Activated T-cell treated with anti-CD3 and anti-CD28 coated beads, Interleukin-2, amount 50 U/mL, for 72 hours (primary cell): ENCODE results near the gene ADK. TPM values are rescaled to one million over a fixed set of nuclear protein-coding genes. Genes with fewer than 3 reads are reported as not detected.
"Not testable (repeated sequence)": the region's sequence is repeated elsewhere in the genome, so short reads cannot be mapped to it uniquely, and the experiment has no call there.

Source experiments
- ATAC-seq, 2 donors: fragments of 150-1000 bp; cut with Tn5 transposase; replicated peaks in 1 of 2; 2 replicates each; pipeline ENCODE4 v1.10.0; 2021; ENCODE audit warnings: moderate library complexity in 2 of 2, mild to moderate bottlenecking in 1 of 2
- DNase-seq, 2 donors: peaks; one replicate each; pipeline ENCODE4 v3.0.0; 2021 to 2022; ENCODE audit warnings: mixed read lengths in 1 of 2
- H3K27ac Mint-ChIP-seq: one replicate; pipeline ENCODE4 v1.8.0; 2022; ENCODE audit warnings: mild to moderate bottlenecking, moderate library complexity, mixed read lengths
- H3K27me3 Mint-ChIP-seq: one replicate; pipeline ENCODE4 v1.8.0; 2022; ENCODE audit warnings: low read depth, mixed read lengths
- H3K36me3 Mint-ChIP-seq, 2 donors: one replicate each; pipeline ENCODE4 v1.8.0; 2022; ENCODE audit warnings: mixed read lengths in 2 of 2, mild to moderate bottlenecking in 1 of 2; ENCODE audit not compliant: insufficient read depth in 2 of 2
- H3K4me1 Mint-ChIP-seq: one replicate; pipeline ENCODE4 v1.8.0; 2022; ENCODE audit warnings: low read depth, mixed read lengths
- H3K4me3 Mint-ChIP-seq, 2 donors: one replicate each; pipeline ENCODE4 v1.8.0; 2022; ENCODE audit warnings: mild to moderate bottlenecking in 2 of 2, mixed read lengths in 2 of 2, moderate library complexity in 2 of 2
- H3K9me3 Mint-ChIP-seq, 2 donors: one replicate each; pipeline ENCODE4 v1.8.0; 2022; ENCODE audit warnings: mixed read lengths in 2 of 2
- total RNA-seq, 2 donors: library from RNA; stranded (reverse); gene quantifications; one replicate each; pipeline ENCODE4 v1.2.3, GENCODE V29; 2022

The ADK gene
- total RNA-seq, 2 donors from 2014 or later, result 56.2 to 60.0 TPM

DNA sequence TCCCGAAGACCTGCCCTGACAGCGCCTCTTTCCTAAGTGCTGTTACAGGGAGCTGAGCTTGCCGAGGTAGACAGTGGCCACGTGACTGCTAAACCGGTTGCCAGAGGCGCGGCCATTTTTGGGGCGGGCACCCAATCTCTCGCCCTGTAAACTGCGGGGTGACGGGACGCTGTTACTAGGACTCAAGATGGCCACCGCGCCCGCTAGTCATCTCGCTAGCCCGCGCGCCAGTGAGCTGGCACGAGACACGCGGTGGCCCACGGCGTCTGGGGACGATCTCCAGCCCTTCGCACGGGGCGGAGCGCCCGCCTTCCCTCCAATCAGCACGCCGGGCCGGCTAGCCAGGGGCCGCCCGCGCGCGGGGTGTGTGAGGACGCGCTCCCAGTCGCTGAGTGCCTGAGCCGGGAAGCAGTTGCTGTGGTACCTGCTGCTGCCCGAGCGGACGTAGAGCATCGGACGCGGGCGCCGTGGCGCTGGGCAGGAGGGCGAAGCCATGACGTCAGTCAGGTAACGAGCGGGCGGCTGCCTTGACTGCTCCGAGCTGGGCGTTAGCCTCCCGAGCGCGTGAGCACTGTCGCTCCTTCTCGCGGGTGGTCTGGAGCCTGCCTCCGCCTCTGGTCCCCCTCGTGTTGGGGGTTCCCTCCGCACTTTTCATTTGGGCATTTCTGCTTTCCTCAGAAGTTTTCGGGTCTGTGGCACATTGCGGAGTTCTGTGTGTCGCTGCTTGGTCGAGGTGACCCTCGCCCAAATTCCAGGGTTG is 25.5 kb downstream of the ADK start:
- H3K4me1 Mint-ChIP-seq, result peaks cover 44% of the 10 kb centered on the region
- ATAC-seq (peak; percentile 96), DNase-seq (peak; percentile 96 to 98)
- no peaks in the 10 kb centered on the region for H3K9me3 Mint-ChIP-seq
- H3K27me3 Mint-ChIP-seq, result no peaks in the 10 kb centered on the region
- peak overlapping the region; percentile 83 to 96 for H3K4me3 Mint-ChIP-seq
- H3K36me3 Mint-ChIP-seq, result no peaks in the 10 kb centered on the region
- peak overlapping the region; percentile 96 for H3K27ac Mint-ChIP-seq

DNA sequence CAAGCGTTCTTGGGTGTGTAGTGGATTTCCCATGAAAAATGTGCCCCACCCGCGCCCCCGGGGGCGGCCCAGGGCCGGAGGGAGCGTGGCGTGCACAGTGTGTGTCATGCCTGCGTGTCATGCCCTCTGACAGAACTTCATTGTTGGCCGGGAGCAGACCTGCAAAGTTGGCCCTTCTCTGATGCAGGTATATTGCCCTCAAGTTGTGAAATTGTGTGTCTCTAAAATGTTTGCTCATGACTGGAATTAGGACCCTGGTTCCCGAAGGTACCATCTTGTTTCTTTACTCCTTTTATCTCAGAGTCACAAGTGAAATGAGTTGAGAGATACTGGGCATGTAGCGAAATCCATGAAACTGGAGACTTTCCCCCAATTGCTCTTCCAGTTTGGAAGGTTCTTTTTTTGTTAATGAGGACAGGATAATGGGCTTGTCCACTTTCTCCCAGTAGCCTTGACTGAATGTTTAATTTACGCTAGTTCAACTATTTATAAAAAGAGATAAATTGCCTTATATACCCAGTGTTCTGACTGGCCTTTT is 26.2 kb downstream of the ADK start:
- H3K9me3 Mint-ChIP-seq, result no peaks in the 10 kb centered on the region
- H3K27me3 Mint-ChIP-seq, result no peaks in the 10 kb centered on the region
- H3K4me3 Mint-ChIP-seq, result peak overlapping the region; percentile 83 to 96
- no peaks in the 10 kb centered on the region for H3K36me3 Mint-ChIP-seq
- DNase-seq (peak; percentile 51 to 60), ATAC-seq (peak; percentile 21 to 38)
- H3K4me1 Mint-ChIP-seq, result peaks cover 49% of the 10 kb centered on the region
- peak overlapping the region; percentile 96 for H3K27ac Mint-ChIP-seq

DNA sequence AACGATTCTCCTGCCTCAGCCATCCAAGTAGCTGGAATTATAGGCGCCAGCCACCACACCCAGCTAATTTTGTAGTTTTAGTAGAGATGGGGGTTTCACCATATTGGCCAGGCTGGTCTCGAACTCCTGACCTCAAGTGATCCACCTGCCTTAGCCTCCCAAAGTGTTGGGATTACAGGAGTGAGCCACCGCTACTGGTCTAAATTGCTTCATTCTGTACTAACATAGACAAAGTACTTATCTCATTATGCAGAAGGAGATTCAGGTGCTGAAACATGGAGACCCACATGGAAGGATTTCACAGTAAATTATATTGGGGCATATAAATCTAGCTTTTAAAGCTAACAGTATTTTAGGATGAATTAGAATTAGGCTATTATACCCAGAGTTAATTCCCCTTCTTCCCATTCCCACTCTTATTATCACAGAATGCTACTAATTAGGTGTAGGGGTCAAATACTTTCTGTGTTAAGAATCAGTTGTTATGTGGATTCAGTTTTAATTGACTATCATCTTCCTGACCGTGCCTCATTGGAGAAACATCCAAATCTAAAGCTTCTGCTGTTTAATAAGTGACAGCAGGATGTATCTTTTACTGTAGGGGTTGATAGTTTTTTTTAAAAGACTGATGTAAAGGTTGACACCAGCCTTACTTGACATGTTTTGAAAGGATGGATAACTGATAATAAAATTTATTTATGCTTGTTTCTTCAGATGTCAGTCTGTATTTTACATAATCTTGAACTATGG is 27.2 kb downstream of the ADK start:
- H3K36me3 Mint-ChIP-seq, result no peaks in the 10 kb centered on the region
- H3K4me1 Mint-ChIP-seq, result peaks cover 57% of the 10 kb centered on the region
- ATAC-seq (no peak), DNase-seq (no peak)
- no peaks in the 10 kb centered on the region for H3K9me3 Mint-ChIP-seq
- peak overlapping the region; percentile 70 to 83 for H3K4me3 Mint-ChIP-seq
- H3K27ac Mint-ChIP-seq, result peak overlapping the region; percentile 67
- no peaks in the 10 kb centered on the region for H3K27me3 Mint-ChIP-seq

DNA sequence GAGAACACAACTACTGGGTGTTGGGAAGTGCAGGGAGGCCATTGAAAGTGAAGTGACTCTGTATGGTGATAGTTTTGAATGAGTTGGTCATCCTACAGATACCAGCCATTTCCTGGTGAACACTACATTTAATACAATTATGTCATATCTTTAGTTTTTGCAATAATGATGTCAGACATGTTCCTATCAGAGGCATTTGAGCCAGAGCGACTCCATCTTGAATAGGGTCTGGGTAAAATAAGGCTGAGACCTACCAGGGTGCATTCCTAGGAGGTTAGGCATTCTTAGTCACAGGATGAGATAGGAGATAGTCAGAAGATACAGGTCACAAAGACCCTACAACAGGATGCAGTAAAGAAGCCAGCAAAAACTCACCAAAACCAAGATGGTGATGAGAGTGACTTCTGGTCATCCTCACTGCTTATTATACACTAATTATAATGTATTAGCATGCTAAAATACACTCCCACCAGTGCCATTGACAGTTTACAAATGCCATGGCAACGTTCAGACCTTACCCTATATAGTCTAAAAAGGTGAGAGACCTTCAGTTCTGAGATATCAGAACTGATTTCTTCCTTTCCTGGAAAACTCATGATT is 28.2 kb downstream of the ADK start:
- ATAC-seq, result no peak
- Mint-ChIP-seq H3K4me3 (peak overlapping the region; percentile 70 to 83), H3K27me3 (no peaks in the 10 kb centered on the region), H3K27ac (peak overlapping the region; percentile 67), H3K4me1 (peaks cover 57% of the 10 kb centered on the region), H3K36me3 (no peaks in the 10 kb centered on the region), H3K9me3 (no peaks in the 10 kb centered on the region)
- DNase-seq, result no peak

DNA sequence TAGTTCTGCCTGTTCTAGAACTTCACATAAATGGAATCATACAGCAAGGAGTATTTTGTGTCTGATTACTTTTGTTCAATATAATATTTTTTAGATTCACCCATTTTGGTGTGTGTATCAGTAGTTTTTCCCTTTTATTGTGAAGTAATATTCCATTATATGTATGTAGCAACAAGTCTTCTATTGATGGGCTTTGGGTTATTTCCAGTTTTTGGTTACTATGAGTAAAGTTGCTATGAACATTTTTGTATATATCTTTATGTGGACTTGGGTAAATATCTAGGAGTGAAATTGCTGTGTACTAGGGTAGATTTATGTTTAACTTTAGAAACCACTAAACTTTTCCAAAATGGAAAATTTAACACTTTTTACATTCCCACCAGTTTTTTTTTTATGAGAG is 35.7 kb downstream of the ADK start:
- no peak for DNase-seq
- no peak for ATAC-seq
- peak overlapping the region; percentile 1 for H3K27ac Mint-ChIP-seq
- H3K36me3 Mint-ChIP-seq, result no peaks in the 10 kb centered on the region
- no peak overlapping the region for H3K4me3 Mint-ChIP-seq
- peaks cover 69% of the 10 kb centered on the region for H3K4me1 Mint-ChIP-seq
- H3K9me3 Mint-ChIP-seq, result no peaks in the 10 kb centered on the region
- H3K27me3 Mint-ChIP-seq, result no peaks in the 10 kb centered on the region

DNA sequence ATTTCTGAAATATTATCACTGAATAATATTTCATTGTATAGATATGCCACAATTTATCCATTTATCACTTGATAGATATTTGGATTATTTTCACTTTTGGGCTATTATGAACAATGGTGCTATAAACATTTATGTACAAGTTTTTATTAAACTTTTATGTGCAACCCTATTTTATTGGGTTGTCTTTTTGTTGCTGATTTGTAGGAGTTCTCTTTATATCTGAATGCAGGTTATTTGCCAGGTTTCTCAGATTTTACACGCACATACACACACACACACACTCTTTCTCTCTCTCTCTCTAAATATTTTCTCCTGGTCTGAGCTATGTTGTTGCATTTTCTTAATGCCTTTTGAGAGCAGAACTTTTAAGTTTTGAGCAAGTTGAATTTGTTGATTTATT is 36.2 kb downstream of the ADK start:
- H3K27ac Mint-ChIP-seq, result peak overlapping the region; percentile 64
- H3K4me3 Mint-ChIP-seq, result peak overlapping the region in 1 of 2 donors; percentile 57
- ATAC-seq (no peak), DNase-seq (no peak)
- no peaks in the 10 kb centered on the region for H3K36me3 Mint-ChIP-seq
- H3K4me1 Mint-ChIP-seq, result peaks cover 64% of the 10 kb centered on the region
- no peaks in the 10 kb centered on the region for H3K27me3 Mint-ChIP-seq
- no peaks in the 10 kb centered on the region for H3K9me3 Mint-ChIP-seq

DNA sequence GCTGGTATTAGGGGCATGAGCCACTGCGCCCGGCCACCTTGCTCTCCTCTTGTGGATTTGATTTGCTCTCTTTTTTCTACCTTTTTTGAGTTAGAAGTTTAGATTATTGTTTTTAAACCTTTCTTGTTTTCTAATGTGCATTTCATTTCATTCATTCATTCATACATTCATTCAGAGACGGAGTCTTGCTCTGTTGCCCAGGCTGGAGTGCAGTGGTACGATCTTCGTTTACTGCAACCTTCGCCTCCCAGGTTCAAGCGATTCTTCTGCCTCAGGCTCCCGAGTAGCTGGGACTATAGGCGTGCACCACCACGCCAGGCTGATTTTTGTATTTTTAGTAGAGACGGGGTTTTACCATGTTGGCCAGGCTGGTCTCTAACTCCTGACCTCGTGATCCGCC is 37.6 kb downstream of the ADK start:
- not testable (repeated sequence) for ATAC-seq, H3K27me3 Mint-ChIP-seq, H3K36me3 Mint-ChIP-seq, H3K27ac Mint-ChIP-seq, DNase-seq, H3K4me3 Mint-ChIP-seq, H3K9me3 Mint-ChIP-seq
- H3K4me1 Mint-ChIP-seq, result peaks cover 67% of the 10 kb centered on the region

DNA sequence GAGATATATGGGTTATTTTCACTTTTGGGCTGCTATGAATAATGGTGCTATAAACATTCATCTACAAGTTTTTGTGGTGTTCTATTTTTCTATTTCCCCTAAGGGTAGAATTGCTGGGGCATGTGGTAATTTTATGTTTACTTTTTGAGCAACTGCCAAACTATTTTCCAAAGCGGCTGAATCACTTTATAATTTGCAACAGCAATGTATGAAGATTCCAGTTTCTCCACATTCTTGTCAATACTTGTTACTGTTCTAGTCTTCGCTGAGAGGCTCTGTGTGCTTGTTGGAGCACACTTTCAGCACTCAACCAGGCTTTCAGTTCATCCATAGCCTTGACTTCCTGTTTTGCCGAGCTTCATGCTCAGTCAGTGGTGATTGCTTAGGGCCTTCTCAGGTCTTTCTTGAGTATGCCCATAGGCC is 39.0 kb downstream of the ADK start:
- H3K27me3 Mint-ChIP-seq, result no peaks in the 10 kb centered on the region
- no peaks in the 10 kb centered on the region for H3K9me3 Mint-ChIP-seq
- H3K4me1 Mint-ChIP-seq, result peaks cover 77% of the 10 kb centered on the region
- peaks cover 0 to 3% of the 10 kb centered on the region in 2 donors for H3K36me3 Mint-ChIP-seq
- ATAC-seq (peak; percentile 65 to 72), DNase-seq (peak; percentile 35 to 36)
- peak overlapping the region; percentile 93 for H3K27ac Mint-ChIP-seq
- H3K4me3 Mint-ChIP-seq, result peak overlapping the region; percentile 67 to 81

DNA sequence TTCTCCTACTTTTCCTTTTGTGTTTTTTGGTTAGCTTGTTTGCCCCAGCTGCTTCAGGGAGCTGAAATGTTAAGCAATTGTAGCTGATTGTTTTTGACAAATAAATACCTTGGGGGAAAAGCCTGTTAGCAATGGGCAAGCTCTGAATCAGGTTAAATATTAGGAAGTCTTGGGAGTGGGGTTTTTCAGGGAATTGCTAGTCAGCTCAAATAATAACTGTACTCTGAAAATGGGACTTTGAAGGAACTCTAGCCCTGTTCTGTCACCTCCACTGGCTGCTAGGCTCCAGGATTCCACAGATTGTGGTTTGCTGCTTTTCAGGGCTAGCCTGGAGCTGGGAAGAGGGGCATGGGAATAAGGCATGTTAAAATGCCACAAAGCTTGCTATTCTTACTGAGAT is 39.5 kb downstream of the ADK start:
- peak overlapping the region; percentile 67 to 81 for H3K4me3 Mint-ChIP-seq
- ATAC-seq (no peak), DNase-seq (no peak)
- H3K4me1 Mint-ChIP-seq, result peaks cover 80% of the 10 kb centered on the region
- H3K36me3 Mint-ChIP-seq, result peaks cover 0 to 3% of the 10 kb centered on the region in 2 donors
- no peaks in the 10 kb centered on the region for H3K9me3 Mint-ChIP-seq
- H3K27me3 Mint-ChIP-seq, result no peaks in the 10 kb centered on the region
- peak overlapping the region; percentile 93 for H3K27ac Mint-ChIP-seq

DNA sequence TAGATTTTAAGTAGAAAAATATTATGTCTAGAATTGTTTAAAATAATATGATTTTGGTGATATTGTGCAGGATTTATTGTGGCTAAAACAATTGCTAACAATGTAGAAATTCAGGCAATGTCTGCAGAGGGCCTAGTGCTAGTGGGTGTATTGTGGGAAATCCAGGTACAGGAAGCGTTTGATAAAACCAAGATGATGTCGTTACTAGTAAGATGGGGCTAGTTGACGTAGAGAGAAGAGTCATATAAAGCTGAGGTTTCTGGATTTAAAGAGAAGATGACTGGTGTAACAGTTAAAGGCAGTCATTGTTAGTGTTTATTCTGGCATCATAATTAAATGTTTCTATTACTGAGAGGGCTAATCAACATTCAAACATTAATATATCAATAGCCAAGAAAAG is 43.5 kb downstream of the ADK start:
- H3K27me3 Mint-ChIP-seq, result no peaks in the 10 kb centered on the region
- ATAC-seq, result peak; percentile 95
- H3K27ac Mint-ChIP-seq, result peak overlapping the region; percentile 82
- peak in 1 of 2 donors; percentile 25 for DNase-seq
- H3K9me3 Mint-ChIP-seq, result no peaks in the 10 kb centered on the region
- peaks cover 51% of the 10 kb centered on the region for H3K4me1 Mint-ChIP-seq
- peak overlapping the region; percentile 30 to 89 for H3K4me3 Mint-ChIP-seq
- peaks cover 0 to 3% of the 10 kb centered on the region in 2 donors for H3K36me3 Mint-ChIP-seq

DNA sequence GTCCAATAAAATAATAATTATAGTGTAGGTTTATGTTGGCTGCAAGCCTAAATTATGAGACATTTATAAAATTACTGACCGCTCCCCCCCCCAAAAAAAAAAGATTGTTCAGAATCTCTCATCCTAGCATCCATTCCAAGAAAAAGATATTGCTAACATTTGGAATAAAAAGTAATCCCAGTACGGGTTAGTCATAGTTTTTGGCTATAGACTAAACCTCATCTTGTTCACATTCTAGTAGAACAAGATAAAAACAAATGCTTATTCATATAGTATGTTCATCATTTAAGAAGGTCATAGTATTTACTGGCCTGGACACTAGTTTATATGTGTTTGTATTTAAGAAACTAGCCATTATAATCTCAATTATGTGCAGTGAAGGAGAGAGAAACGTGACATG is 44.0 kb downstream of the ADK start:
- H3K27ac Mint-ChIP-seq, result peak overlapping the region; percentile 82

DNA sequence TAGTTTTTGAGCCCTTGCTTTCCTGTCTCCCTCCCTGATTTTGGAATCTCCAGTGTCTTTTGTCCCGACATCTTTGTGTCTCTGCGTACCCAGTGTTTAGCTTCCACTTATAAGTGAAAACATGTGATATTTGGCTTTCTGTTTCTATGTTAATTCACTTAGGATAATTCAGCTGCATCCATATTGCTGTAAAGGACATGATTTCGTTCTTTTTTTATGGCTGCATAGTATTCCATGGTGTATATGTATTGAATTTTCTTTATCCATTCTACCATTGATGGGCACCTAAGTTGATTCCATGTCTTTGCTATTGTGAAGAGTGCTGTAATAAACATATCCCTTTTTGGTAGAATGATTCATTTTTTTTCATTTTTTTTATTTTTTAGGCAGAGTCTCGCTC is 48.3 kb downstream of the ADK start:
- Mint-ChIP-seq H3K27me3 (no peaks in the 10 kb centered on the region), H3K9me3 (no peaks in the 10 kb centered on the region), H3K27ac (no peak overlapping the region), H3K36me3 (peaks cover 3 to 5% of the 10 kb centered on the region in 2 donors), H3K4me3 (no peak overlapping the region), H3K4me1 (peaks cover 15% of the 10 kb centered on the region)
- DNase-seq (no peak), ATAC-seq (no peak)

More for the DNA sequence above, 44.0 kb downstream of the ADK start:
- Mint-ChIP-seq H3K4me1 (peaks cover 46% of the 10 kb centered on the region), H3K9me3 (no peaks in the 10 kb centered on the region), H3K4me3 (peak overlapping the region; percentile 30 to 89), H3K27me3 (no peaks in the 10 kb centered on the region), H3K36me3 (peaks cover 0 to 3% of the 10 kb centered on the region in 2 donors)
- ATAC-seq, result peak in 1 of 2 donors; percentile 55
- DNase-seq, result no peak

DNA sequence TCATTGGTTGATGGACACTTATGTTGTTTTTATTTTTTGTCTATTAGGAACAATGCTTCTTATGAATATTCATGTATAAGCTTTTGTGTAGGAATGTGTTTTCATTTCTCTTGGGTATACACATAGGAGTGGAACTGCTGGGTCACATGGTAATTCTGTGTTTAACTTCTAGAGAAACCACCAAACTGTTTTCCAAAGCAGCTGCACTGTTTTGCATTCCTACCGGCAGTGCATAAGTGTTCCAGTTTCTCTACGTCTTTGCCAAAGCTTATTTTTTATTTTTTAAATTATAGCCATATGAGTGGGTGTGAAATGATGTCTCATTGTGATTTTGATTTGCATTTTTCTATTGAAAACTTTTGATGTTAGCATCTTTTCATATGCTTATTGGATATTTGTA is 51.3 kb downstream of the ADK start:
- Mint-ChIP-seq H3K9me3 (no peaks in the 10 kb centered on the region), H3K27ac (no peak overlapping the region), H3K4me1 (peaks cover 13% of the 10 kb centered on the region), H3K36me3 (peaks cover 0 to 7% of the 10 kb centered on the region in 2 donors), H3K27me3 (no peaks in the 10 kb centered on the region), H3K4me3 (no peak overlapping the region)
- DNase-seq (no peak), ATAC-seq (no peak)
